Activated CD4-positive, alpha-beta T cell treated with anti-CD3 and anti-CD28 coated beads, Interleukin-2, amount 50 U/mL, for 48 hours (primary cell): ENCODE results near the gene KIF22.
A peak's percentile ranks its signal among the peaks of the same experiment; 100 is the strongest.
"Not testable (repeated sequence)": the region's sequence is repeated elsewhere in the genome, so short reads cannot be mapped to it uniquely, and the experiment has no call there.

ENCODE experiments used
- DNase-seq, 2 experiments: peaks; one replicate each; pipeline ENCODE4 v3.0.0-alpha.2; 2020

KIF22 gene

GRCh38 chr16:29815793-29816693, 25.5 kb downstream of the KIF22 start, which contains the start of gene PAGR1:
Gene PAGR1 (plus strand): TSS chr16:29816152. CDS start chr16:29816526, 374 bp downstream.
- DNase-seq: peak; percentile 98 to 99

- peak; percentile 76 to 81 for DNase-seq
These were observed 26.3 kb downstream of the KIF22 start for GRCh38 chr16:29816694-29817441.

GRCh38 chr16:29818082-29818481, 27.5 kb downstream of the KIF22 start:
- DNase-seq: no peak

- no peak for DNase-seq
These were observed 29.0 kb downstream of the KIF22 start for GRCh38 chr16:29819506-29819905.

- DNase-seq: peak; percentile 64 to 70
These were observed 29.7 kb downstream of the KIF22 start, which contains the start of gene MVP for GRCh38 chr16:29820271-29820701. Gene MVP (plus strand): TSS chr16:29820462. CDS start chr16:29830550, 10,088 bp downstream.

GRCh38 chr16:29820730-29821642, 30.4 kb downstream of the KIF22 start:
- DNase-seq: peak; percentile 63 to 74

- no peak for DNase-seq
These were observed 31.1 kb downstream of the KIF22 start for GRCh38 chr16:29821643-29822115.

GRCh38 chr16:29824589-29825144, 34.1 kb downstream of the KIF22 start:
- no peak for DNase-seq

GRCh38 chr16:29825145-29826044, 34.8 kb downstream of the KIF22 start:
- DNase-seq: peak; percentile 56 to 65

- no peak for DNase-seq
These were observed 35.8 kb downstream of the KIF22 start for GRCh38 chr16:29826342-29826695.

GRCh38 chr16:29830774-29831173, 40.2 kb downstream of the KIF22 start:
- no peak for DNase-seq

GRCh38 chr16:29831490-29831889, 40.9 kb downstream of the KIF22 start:
- no peak for DNase-seq

GRCh38 chr16:29833219-29833618, 42.7 kb downstream of the KIF22 start:
- DNase-seq: not testable (repeated sequence)

- DNase-seq: peak; percentile 38 to 52
These were observed 43.5 kb downstream of the KIF22 start for GRCh38 chr16:29834079-29834478.

- no peak for DNase-seq
These were observed 45.4 kb downstream of the KIF22 start for GRCh38 chr16:29835926-29836325.

GRCh38 chr16:29836623-29837022, 46.1 kb downstream of the KIF22 start:
- no peak for DNase-seq

- DNase-seq: no peak
These were observed 47.3 kb downstream of the KIF22 start for GRCh38 chr16:29837841-29838240.

GRCh38 chr16:29839822-29840221, 49.3 kb downstream of the KIF22 start:
- DNase-seq: no peak

- DNase-seq: no peak
These were observed 49.7 kb downstream of the KIF22 start for GRCh38 chr16:29840240-29840639.

GRCh38 chr16:29841631-29842030, 51.1 kb downstream of the KIF22 start:
- no peak for DNase-seq

- no peak for DNase-seq
These were observed 52.3 kb downstream of the KIF22 start for GRCh38 chr16:29842732-29843346.
